Neuronal stem cell (in vitro differentiated cells): ENCODE results near the gene SUGCT.

Experiments used
- DNase-seq: peaks from one replicate; pipeline ENCODE4 v3.0.0-alpha.2; 2013; ENCODE audit warnings: low spot score
- H2AFZ ChIP-seq: one replicate; pipeline ENCODE4 v1.6.1; 2013; ENCODE audit warnings: mild to moderate bottlenecking, low read length, inconsistent platforms
- H2AK5ac ChIP-seq: 2 replicates; pipeline ENCODE4 v1.6.1; 2013; ENCODE audit warnings: low read depth, mild to moderate bottlenecking, inconsistent platforms, low read length, moderate library complexity, mixed read lengths
- H2BK120ac ChIP-seq: 2 replicates; pipeline ENCODE4 v1.6.1; 2013; ENCODE audit warnings: low read depth, mild to moderate bottlenecking, inconsistent platforms, low read length, moderate library complexity, mixed read lengths
- H2BK12ac ChIP-seq: one replicate; pipeline ENCODE4 v1.6.1; 2013; ENCODE audit warnings: low read length, inconsistent platforms
- H2BK15ac ChIP-seq: 2 replicates; pipeline ENCODE4 v1.6.1; 2013; ENCODE audit warnings: mild to moderate bottlenecking, low read length, inconsistent platforms, mixed read lengths
- H2BK5ac ChIP-seq: one replicate; pipeline ENCODE4 v1.6.1; 2013; ENCODE audit warnings: inconsistent platforms, mild to moderate bottlenecking, low read length, moderate library complexity
- H3K14ac ChIP-seq: one replicate; pipeline ENCODE4 v1.6.1; 2013; ENCODE audit warnings: low read length, inconsistent platforms
- H3K18ac ChIP-seq: 2 replicates; pipeline ENCODE4 v1.6.1; 2013; ENCODE audit warnings: low read length, inconsistent platforms
- H3K23ac ChIP-seq: 2 replicates; pipeline ENCODE4 v1.6.1; 2013; ENCODE audit warnings: low read depth, mild to moderate bottlenecking, mixed read lengths, low read length, inconsistent platforms; ENCODE audit not compliant: poor library complexity
- H3K27ac ChIP-seq: replicated peaks from 3 replicates; pipeline ENCODE4 v1.5.1; 2013; ENCODE audit warnings: low read length, inconsistent platforms
- H3K27me3 ChIP-seq, 3 experiments: 2 replicates each; pipeline ENCODE4 v1.6.1; 2013; ENCODE audit warnings: low read length in 3 of 3, mild to moderate bottlenecking in 2 of 3, inconsistent platforms in 1 of 3, low read depth in 1 of 3, mixed read lengths in 1 of 3, moderate library complexity in 1 of 3; ENCODE audit not compliant: control insufficient read depth in 3 of 3, insufficient read depth in 3 of 3
- H3K36me3 ChIP-seq, 2 donors: replicated peaks in 1 of 2; 2 replicates each; pipeline ENCODE4 v1.6.1; 2013; ENCODE audit warnings: low read length in 2 of 2; ENCODE audit not compliant: control insufficient read depth in 2 of 2, insufficient read depth in 2 of 2
- H3K4ac ChIP-seq: 2 replicates; pipeline ENCODE4 v1.6.1; 2013; ENCODE audit warnings: inconsistent platforms, mild to moderate bottlenecking, low read length, moderate library complexity
- H3K4me1 ChIP-seq, 2 donors: 1 replicate in 1 of 2; 2 replicates in 1 of 2; pipeline ENCODE4 v1.6.1; 2013; ENCODE audit warnings: low read length in 2 of 2, low read depth in 1 of 2; ENCODE audit not compliant: control insufficient read depth in 2 of 2, insufficient read depth in 1 of 2
- H3K4me2 ChIP-seq: one replicate; pipeline ENCODE4 v1.6.1; 2013; ENCODE audit warnings: mild to moderate bottlenecking, low read length, inconsistent platforms; ENCODE audit not compliant: insufficient read depth, poor library complexity, severe bottlenecking
- H3K4me3 ChIP-seq, 2 donors: 2 replicates each; pipeline ENCODE4 v1.5.1; 2013; ENCODE audit warnings: low read length in 2 of 2, mild to moderate bottlenecking in 2 of 2, inconsistent platforms in 1 of 2, moderate library complexity in 1 of 2
- H3K79me1 ChIP-seq: one replicate; pipeline ENCODE4 v1.6.1; 2013; ENCODE audit warnings: low read depth, mild to moderate bottlenecking, inconsistent platforms, low read length, moderate library complexity
- H3K9ac ChIP-seq: one replicate; pipeline ENCODE4 v1.6.1; 2013; ENCODE audit warnings: mild to moderate bottlenecking, low read depth, low read length, inconsistent platforms; ENCODE audit not compliant: poor library complexity
- H3K9me3 ChIP-seq, 2 donors: replicated peaks in 1 of 2; 2 replicates each; pipeline versions ENCODE3 to v1.6.1; 2013; ENCODE audit warnings: low read length in 2 of 2, mild to moderate bottlenecking in 2 of 2, inconsistent platforms in 1 of 2, low read depth in 1 of 2, mixed read lengths in 1 of 2, moderate library complexity in 1 of 2; ENCODE audit not compliant: control insufficient read depth in 2 of 2, insufficient read depth in 1 of 2
- H4K8ac ChIP-seq: one replicate; pipeline ENCODE4 v1.6.1; 2013; ENCODE audit warnings: low read depth, mild to moderate bottlenecking, inconsistent platforms, low read length, moderate library complexity
- H4K91ac ChIP-seq: one replicate; pipeline ENCODE4 v1.6.1; 2013; ENCODE audit warnings: low read length, low read depth, mild to moderate bottlenecking, inconsistent platforms; ENCODE audit not compliant: poor library complexity
- WGBS, 2 donors: extraction: QIAGEN DNeasy Blood & Tissue Kit; methylation state at CpG; one replicate each; pipeline ENCODE4 v1.1.7; 2013; ENCODE audit warnings: missing lambda C conversion rate in 2 of 2, mixed read lengths in 1 of 2; ENCODE audit not compliant: insufficient read length in 2 of 2, insufficient replicate concordance in 1 of 2; ENCODE audit errors: extremely low coverage in 2 of 2; 5-methylcytosine and 5-hydroxymethylcytosine counted together

SUGCT gene

DNA sequence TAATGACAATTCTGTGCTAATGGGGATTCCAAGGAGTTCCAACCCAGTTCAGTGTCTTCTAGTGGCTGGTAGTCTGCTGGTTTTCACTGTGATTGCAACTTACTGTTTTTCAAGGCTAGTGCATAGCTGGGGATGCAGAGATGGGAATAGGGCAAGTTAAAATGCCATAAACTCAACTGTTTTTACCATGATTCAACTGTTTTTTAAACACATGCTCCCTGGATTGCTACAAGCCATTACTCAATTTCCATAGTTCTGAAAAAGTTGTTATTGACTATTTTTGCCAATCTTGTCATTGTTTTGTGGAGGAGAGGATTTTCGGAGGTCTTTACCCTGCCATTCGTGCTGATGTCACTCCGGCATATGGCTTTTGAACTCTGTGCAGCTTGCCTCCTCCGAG, 245.3 kb downstream of the SUGCT start:
- H2BK120ac ChIP-seq, result no peak overlapping the region
- no peaks in the 10 kb centered on the region for H3K36me3 ChIP-seq
- no peaks in the 10 kb centered on the region for H3K27me3 ChIP-seq
- no peak overlapping the region for H2BK15ac ChIP-seq
- H2BK12ac ChIP-seq, result no peak overlapping the region
- no peak overlapping the region for H3K4me3 ChIP-seq
- H4K91ac ChIP-seq, result no peak overlapping the region
- H2AFZ ChIP-seq, result no peak overlapping the region
- H2AK5ac ChIP-seq, result no peak overlapping the region
- no peak overlapping the region for H3K9ac ChIP-seq
- H3K4me2 ChIP-seq, result no peak overlapping the region
- H3K9me3 ChIP-seq, result peaks cover 0 to 2% of the 10 kb centered on the region in 2 donors
- H3K4ac ChIP-seq, result no peak overlapping the region
- DNase-seq, result no peak
- H4K8ac ChIP-seq, result no peak overlapping the region
- H3K4me1 ChIP-seq, result no peaks in the 10 kb centered on the region
- H2BK5ac ChIP-seq, result no peak overlapping the region
- H3K18ac ChIP-seq, result no peak overlapping the region
- no peak overlapping the region for H3K14ac ChIP-seq
- WGBS, 2 donors, result no CpG with 5 or more reads among the region's 4 CpGs
- no peak overlapping the region for H3K27ac ChIP-seq
- H3K23ac ChIP-seq, result no peak overlapping the region
- H3K79me1 ChIP-seq, result no peaks in the 10 kb centered on the region

DNA sequence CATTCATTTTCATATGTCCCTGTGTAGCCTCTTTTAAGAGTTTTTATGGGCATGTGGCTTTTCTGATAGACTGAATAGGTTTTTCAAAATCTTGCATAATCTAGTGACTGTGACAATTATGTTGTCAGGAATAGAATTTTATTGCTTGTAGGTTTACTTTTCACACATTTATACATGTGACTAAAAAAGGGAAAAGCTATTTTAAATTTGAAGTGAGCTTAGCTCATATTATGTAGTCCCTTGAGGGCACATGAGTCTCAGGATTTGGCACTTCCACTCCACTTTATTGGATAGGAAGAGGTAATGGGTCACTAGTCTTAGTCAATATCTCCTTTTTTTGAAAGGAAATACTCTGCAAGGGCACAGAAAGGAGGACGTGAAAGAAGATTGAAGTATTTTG, 247.3 kb downstream of the SUGCT start:
- DNase-seq, result no peak
- no peak overlapping the region for H3K18ac ChIP-seq
- H4K91ac ChIP-seq, result no peak overlapping the region
- H3K79me1 ChIP-seq, result no peaks in the 10 kb centered on the region
- no peak overlapping the region for H2BK15ac ChIP-seq
- peaks cover 0 to 2% of the 10 kb centered on the region in 2 donors for H3K9me3 ChIP-seq
- H3K23ac ChIP-seq, result no peak overlapping the region
- no peak overlapping the region for H3K4me3 ChIP-seq
- H4K8ac ChIP-seq, result no peak overlapping the region
- H2AK5ac ChIP-seq, result no peak overlapping the region
- no peak overlapping the region for H3K14ac ChIP-seq
- no peak overlapping the region for H3K4ac ChIP-seq
- H3K4me1 ChIP-seq, result peaks cover 0 to 1% of the 10 kb centered on the region in 2 donors
- H3K27ac ChIP-seq, result no peak overlapping the region
- no peaks in the 10 kb centered on the region for H3K36me3 ChIP-seq
- H3K4me2 ChIP-seq, result no peak overlapping the region
- WGBS, 2 donors, result no CpG with 5 or more reads among the region's 1 CpG
- no peak overlapping the region for H2BK120ac ChIP-seq
- H2BK5ac ChIP-seq, result no peak overlapping the region
- no peak overlapping the region for H2BK12ac ChIP-seq
- H2AFZ ChIP-seq, result no peak overlapping the region
- H3K27me3 ChIP-seq, result no peaks in the 10 kb centered on the region
- no peak overlapping the region for H3K9ac ChIP-seq

DNA sequence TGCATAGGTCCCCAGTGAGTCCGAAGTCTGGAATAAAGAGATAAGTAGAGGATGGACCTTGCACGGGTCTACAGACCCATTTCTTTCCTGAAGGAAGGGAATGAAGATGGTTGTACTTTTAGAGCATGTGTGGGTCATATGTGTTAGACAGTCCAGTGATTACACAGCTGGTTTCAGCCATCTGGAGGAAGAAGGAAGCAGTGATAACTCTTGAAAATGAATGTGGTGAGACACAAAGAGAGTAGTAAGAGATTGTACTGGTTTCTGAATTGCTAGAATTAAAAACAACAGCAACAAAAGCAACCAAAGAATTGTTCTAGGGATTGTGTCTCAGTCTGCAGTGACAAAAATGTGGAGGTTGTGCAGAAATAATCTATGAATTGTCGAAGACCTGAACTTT, 258.9 kb downstream of the SUGCT start:
- Histone ChIP-seq H3K14ac (no peak overlapping the region), H4K8ac (no peak overlapping the region), H2BK5ac (no peak overlapping the region), H4K91ac (no peak overlapping the region), H2BK15ac (no peak overlapping the region), H2BK120ac (no peak overlapping the region), H3K4ac (no peak overlapping the region), H3K36me3 (no peaks in the 10 kb centered on the region), H3K4me1 (no peaks in the 10 kb centered on the region), H3K4me3 (no peak overlapping the region), H3K9me3 (no peaks in the 10 kb centered on the region), H2AK5ac (no peak overlapping the region), H3K9ac (no peak overlapping the region), H3K27me3 (no peaks in the 10 kb centered on the region), H3K79me1 (no peaks in the 10 kb centered on the region), H3K18ac (no peak overlapping the region), H3K23ac (no peak overlapping the region), H3K4me2 (no peak overlapping the region), H2BK12ac (no peak overlapping the region), H2AFZ (no peak overlapping the region), H3K27ac (no peak overlapping the region)
- no CpG with 5 or more reads among the region's 3 CpGs for WGBS, 2 donors
- no peak for DNase-seq

GRCh38 chr7:40394400-40394799, 259.6 kb downstream of the SUGCT start:
- no peak overlapping the region for H3K14ac ChIP-seq
- H3K27ac ChIP-seq, result no peak overlapping the region
- no peak overlapping the region for H2BK120ac ChIP-seq
- no peak overlapping the region for H4K8ac ChIP-seq
- H3K4me3 ChIP-seq, result no peak overlapping the region
- H3K4ac ChIP-seq, result no peak overlapping the region
- H3K9me3 ChIP-seq, result no peaks in the 10 kb centered on the region
- no peak overlapping the region for H3K23ac ChIP-seq
- H3K36me3 ChIP-seq, result no peaks in the 10 kb centered on the region
- no CpG with 5 or more reads among the region's 1 CpG for WGBS, 2 donors
- no peak overlapping the region for H2BK5ac ChIP-seq
- no peak overlapping the region for H2AK5ac ChIP-seq
- H3K4me1 ChIP-seq, result no peaks in the 10 kb centered on the region
- no peak overlapping the region for H2BK12ac ChIP-seq
- no peak for DNase-seq
- H4K91ac ChIP-seq, result no peak overlapping the region
- no peak overlapping the region for H3K9ac ChIP-seq
- no peaks in the 10 kb centered on the region for H3K79me1 ChIP-seq
- H3K4me2 ChIP-seq, result no peak overlapping the region
- H2AFZ ChIP-seq, result no peak overlapping the region
- no peak overlapping the region for H2BK15ac ChIP-seq
- H3K18ac ChIP-seq, result no peak overlapping the region
- H3K27me3 ChIP-seq, result no peaks in the 10 kb centered on the region
